ENCODE results near the gene FIGN.

DNA sequence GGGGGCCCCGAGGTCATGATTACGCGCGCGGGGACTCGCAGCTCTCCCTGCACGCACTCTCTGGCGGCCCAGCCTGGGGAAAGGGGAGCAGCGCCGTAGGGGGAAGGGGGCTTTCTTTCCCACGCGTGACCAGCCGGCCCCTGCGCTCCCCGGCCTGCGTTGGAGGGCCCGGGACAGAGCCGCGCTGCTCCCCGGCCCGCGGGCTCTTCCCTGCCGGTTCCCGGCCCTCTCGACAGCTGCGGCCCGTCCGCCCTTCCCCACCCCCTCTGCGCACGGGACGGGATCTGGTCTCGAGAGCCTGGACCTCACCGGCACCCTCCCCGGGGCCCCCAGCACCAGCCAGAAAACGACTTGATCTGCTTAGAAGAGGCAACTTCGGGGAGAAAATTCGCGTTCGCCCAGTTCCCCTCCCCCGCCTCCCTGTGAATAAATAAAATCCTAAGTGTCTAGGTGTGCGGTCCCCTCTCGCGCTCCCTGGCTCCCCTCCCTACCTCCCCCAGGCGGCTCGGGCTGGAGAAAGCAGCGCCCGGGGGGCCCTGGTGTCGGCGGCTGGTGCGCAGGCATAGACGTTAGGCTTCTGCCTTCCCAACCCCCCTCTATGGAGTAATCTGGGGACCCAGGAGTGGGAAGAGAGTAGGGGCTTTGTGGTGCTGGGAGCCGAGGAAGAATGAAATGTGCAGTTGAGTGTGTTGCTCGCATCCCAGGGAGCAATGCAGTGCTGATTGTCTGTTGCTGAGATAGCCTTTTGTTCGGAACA is 803 bp upstream of the FIGN start:
- TF ChIP-seq, protein P1, sequence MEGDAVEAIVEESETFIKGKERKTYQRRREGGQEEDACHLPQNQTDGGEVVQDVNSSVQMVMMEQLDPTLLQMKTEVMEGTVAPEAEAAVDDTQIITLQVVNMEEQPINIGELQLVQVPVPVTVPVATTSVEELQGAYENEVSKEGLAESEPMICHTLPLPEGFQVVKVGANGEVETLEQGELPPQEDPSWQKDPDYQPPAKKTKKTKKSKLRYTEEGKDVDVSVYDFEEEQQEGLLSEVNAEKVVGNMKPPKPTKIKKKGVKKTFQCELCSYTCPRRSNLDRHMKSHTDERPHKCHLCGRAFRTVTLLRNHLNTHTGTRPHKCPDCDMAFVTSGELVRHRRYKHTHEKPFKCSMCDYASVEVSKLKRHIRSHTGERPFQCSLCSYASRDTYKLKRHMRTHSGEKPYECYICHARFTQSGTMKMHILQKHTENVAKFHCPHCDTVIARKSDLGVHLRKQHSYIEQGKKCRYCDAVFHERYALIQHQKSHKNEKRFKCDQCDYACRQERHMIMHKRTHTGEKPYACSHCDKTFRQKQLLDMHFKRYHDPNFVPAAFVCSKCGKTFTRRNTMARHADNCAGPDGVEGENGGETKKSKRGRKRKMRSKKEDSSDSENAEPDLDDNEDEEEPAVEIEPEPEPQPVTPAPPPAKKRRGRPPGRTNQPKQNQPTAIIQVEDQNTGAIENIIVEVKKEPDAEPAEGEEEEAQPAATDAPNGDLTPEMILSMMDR (IDR thresholded peaks at IDR 0.05) = peak in 2 of 5 experiments; percentile 10 to 25
- no peak for TF ChIP-seq EP300 (IDR thresholded peaks at IDR 0.05)
- TF ChIP-seq POLR2A (IDR thresholded peaks at IDR 0.05) = no peak
